Kidney epithelial cell (primary cell): ENCODE results near the gene ANG. TPM values are rescaled to one million over a fixed set of nuclear protein-coding genes. Genes with fewer than 3 reads are reported as not detected.

ENCODE experiments used
- DNase-seq: peaks from one replicate; pipeline ENCODE4 v3.0.0-alpha.2; 2010; ENCODE audit warnings: low read depth
- H3K27me3 ChIP-seq: 2 replicates; pipeline ENCODE4 v1.6.0; 2011; ENCODE audit warnings: low read length; ENCODE audit not compliant: control insufficient read depth, insufficient read depth
- H3K36me3 ChIP-seq: 2 replicates; pipeline ENCODE4 v1.5.1; 2011; ENCODE audit warnings: low read length; ENCODE audit not compliant: control insufficient read depth, insufficient read depth
- H3K4me3 ChIP-seq: 2 replicates; pipeline ENCODE4 v1.5.1; 2011; ENCODE audit warnings: low read depth, mild to moderate bottlenecking, control low read depth, low read length
- total RNA-seq: library from RNA; depleted of rRNA; stranded (reverse); fragments of >200 nt; gene quantifications from 2 replicates; pipeline ENCODE4 v1.2.3, GENCODE V29; 2015
- TF ChIP-seq, protein P1 (sequence below): IDR thresholded peaks from 2 replicates; pipeline ENCODE4 v1.5.1; 2011; ENCODE audit warnings: mild to moderate bottlenecking, moderate library complexity, low read length, control low read depth, inconsistent platforms; ENCODE audit not compliant: insufficient read depth, poor library complexity, severe bottlenecking

Gene ANG
- total RNA-seq, 1 donor from 2014 or later = 1.1 TPM

DNA sequence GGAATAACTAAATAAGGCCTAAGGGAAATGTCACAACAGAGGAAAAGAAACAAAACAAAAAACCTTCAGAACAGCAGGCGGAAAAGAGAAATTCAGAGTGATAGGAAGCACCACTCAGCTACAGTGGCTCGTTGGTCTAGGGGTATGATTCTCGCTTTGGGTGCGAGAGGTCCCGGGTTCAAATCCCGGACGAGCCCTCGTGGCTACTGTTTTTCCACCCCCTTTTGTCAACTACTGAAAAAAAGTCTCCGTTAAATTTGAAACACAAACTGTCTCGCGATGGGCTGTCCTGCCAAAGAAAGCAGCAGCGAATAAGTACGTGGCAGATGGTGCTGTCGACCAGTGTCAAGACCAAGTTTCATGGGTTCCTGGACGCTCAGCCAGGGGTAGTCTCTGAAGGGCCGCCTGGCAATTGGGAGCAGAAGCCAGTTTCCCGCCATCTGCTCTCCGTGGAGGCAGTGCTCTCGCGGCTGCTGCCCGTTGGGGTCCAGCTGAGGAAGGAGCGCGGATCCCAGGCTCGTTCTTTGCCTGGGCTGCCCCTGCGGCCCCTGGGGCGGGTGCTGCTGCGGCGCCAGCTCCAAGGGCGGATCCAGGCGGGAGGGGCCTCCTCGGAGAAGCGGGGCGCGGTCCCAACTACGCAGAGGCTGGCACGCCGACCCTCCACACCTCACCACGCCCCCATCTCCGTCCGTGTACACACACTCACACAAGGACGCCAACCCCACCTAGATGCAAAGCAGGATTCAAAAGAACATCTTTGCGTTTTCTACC is 4.5 kb upstream of the ANG start, which contains the start of gene RNASE4:
RNASE4 (plus strand) TSS at position 670 of the 771 bp plus-strand sequence. CDS start 14,812 bp downstream, outside the sequence.
- TF ChIP-seq, protein P1, sequence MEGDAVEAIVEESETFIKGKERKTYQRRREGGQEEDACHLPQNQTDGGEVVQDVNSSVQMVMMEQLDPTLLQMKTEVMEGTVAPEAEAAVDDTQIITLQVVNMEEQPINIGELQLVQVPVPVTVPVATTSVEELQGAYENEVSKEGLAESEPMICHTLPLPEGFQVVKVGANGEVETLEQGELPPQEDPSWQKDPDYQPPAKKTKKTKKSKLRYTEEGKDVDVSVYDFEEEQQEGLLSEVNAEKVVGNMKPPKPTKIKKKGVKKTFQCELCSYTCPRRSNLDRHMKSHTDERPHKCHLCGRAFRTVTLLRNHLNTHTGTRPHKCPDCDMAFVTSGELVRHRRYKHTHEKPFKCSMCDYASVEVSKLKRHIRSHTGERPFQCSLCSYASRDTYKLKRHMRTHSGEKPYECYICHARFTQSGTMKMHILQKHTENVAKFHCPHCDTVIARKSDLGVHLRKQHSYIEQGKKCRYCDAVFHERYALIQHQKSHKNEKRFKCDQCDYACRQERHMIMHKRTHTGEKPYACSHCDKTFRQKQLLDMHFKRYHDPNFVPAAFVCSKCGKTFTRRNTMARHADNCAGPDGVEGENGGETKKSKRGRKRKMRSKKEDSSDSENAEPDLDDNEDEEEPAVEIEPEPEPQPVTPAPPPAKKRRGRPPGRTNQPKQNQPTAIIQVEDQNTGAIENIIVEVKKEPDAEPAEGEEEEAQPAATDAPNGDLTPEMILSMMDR = no peak
- Histone ChIP-seq H3K27me3 (no peaks in the 10 kb centered on the region), H3K36me3 (no peaks in the 10 kb centered on the region), H3K4me3 (peak within 1 kb of the TSS; percentile 63)
- no peak for DNase-seq

DNA sequence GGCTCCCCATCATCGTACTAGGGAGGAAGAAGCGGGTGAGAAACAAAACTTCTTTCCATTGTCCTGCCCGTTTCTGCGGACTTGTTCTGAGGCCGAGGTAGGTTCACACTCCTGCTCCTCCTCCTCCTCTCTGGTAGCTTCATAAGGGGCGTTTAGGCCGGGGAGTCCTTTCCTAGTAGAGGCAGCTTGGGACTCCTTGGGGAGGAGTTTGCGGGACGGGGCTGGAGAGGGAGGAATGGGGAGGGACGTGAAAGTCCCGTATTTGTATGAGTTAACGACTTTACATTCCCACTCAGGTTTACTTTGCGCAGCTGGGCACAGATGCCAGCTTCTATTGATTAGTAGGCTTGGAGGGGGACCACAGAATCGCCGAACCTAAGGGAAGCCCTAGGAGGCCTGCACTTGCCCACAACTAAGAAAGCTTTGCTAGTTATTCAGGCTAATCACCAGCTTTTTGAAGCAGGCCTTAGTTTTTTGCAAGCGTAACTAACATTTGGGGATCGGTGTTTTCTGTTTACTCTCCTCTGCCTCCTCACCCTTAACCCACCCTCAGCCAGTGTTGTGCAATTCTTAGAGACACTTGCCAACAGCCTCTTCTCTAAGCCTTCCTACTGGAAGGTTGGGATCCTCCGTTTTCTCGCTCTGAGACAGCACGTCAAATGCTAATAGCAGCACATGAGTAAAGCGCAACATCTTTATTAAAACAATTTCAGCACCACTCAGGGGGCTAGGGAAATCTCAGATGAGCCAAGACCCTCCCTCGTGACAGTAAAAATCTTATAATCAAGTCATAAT is 3.7 kb upstream of the ANG start:
- peak overlapping the region; percentile 42 for H3K4me3 ChIP-seq
- H3K36me3 ChIP-seq = no peaks in the 10 kb centered on the region
- DNase-seq = no peak
- H3K27me3 ChIP-seq = no peaks in the 10 kb centered on the region
- TF ChIP-seq, protein P1 = no peak

DNA sequence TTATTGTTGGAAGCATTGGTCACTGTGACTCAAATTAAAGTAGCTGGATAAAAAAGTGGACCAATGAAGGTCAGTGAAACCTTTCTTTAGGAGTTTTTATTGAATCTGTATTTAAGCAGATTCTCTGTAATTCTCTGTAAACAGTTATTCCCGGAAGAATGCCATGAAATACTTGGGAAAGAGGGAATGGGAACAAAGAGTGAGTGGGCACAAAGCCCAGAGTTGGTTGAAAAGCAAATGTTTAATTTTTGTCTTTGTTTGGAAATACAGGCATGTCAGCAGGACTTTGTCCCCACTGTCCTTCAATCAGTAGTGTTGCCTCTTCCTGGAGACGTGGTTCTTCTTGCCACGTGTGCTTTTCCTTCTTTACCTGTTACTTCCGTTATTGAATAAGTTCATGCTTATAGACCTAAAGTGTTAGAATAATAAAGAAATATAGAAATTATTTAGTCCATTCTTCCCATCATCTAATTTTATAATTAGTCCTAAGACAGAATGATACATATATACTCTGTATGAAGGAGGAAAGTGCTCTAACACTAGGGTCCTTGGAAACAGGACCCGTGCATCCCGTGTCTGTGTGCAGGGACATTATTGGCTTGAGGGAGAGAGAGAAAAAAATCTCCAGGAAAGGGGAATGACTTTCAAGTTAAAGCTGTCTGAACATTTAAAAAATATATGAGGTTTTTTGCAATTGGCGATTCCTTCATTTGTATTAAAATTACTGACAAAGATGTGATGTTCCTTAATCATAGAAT is 2.0 kb upstream of the ANG start:
- TF ChIP-seq, protein P1 = no peak
- Histone ChIP-seq H3K27me3 (no peaks in the 10 kb centered on the region), H3K4me3 (no peak overlapping the region), H3K36me3 (no peaks in the 10 kb centered on the region)
- no peak for DNase-seq

DNA sequence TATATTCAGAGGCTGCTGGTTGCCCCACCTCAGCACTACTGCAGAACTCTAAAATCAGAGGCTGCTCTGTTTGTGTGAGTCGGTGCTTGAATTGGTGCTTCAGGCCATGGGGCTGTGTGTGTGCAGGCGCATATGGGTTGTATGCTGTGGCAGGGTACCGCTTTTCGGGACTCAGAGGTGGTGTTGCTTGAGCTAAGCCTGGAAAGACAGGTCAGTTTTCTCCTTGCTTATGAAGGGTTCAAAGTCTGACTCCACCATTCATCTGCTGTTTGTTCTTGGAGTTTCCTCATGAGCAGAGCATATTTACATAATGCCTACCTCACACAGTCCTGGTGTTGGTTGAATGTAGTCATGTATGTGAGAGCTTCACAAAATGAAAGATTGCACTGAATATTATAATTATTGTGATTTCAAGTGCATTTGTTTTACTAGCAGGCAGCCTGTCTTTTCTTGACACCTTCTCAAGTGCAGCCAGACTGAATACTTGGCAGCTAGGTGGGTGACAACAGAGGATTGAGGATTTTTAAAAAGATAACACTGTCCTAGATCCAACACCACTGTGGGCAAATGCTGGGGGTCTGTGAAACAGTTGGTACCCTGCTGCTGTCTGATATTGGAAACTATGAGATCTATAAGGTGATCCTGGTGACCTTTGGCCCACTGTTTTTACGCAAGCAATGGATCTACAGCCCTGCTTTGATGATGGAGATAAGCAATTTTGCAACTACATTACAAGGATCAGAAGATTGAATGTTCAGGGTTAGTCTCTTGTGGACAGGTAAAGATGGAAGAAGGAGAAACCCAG is 1.0 kb upstream of the ANG start:
- Histone ChIP-seq H3K36me3 (no peaks in the 10 kb centered on the region), H3K4me3 (no peak overlapping the region), H3K27me3 (no peaks in the 10 kb centered on the region)
- TF ChIP-seq, protein P1 = no peak
- no peak for DNase-seq
